ENCODE data around the gene FAM240A.
"Not testable (repeated sequence)": the region's sequence is repeated elsewhere in the genome, so short reads cannot be mapped to it uniquely, and the experiment has no call there.

FAM240A gene

DNA sequence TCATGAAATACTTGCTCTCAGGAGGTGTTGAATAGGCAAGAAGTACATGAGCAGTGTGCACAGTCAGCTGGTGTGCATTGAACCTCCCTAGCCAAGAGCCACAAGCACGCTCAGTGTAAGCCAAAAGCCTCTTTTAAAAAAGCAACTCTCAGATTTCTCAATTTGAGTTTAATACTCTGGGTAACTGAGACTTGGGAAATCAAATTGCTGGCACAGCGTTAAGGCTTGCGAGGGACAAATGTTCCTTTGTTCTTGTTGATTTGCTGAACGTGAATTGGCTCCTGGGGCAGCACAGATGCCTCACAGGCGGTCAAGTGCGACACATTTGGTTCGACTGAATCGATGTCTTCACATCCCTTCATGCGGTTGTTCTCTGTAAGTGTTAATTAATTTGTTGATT lies at the start of gene FAM240A:
FAM240A (plus strand) TSS at position 202 of the 400 bp plus-strand sequence; CDS start at position 361, 159 bp downstream.
- DNase-seq (ENCODE audit: low read depth) = no peak

DNA sequence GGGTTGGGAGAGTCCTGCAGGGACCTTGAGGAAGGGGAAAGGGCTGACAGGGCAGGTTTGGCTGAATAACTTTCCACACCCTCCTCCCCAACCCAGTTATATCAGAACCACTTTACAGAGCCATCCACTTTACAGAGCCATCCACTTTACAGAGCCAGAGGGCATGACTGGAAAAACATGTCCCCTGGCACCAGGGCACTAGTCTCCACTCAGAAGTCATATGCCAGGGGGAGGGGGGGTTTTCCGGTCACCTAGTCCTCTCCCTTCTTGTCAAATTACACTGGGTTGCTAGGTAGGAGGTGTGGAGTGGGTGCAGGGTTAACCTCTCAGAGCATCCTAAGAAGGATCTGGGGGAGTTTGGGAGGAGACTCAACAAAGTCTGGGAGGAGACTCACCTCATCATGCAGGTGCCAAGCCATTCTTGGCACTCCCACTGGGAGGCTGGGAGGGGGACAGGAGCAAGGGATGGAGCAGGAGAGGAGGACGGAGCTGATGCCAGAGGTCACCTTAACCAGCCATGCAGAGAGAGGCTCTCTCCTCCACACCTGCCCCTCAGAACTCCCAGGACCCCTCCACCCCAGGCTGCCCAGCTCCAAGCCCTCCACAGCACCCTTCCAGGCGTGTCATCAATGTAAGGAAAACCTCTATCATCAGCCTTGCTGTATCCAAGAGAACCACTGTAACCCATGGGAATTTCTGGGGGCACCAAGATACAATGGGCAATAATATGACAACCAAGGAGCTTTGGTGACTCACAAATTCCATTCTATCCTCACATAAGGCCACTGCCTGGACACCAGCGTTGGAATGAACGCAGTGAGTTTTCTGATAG lies 47.9 kb upstream of the FAM240A start:
- no peak for DNase-seq (ENCODE audit: low read depth)

DNA sequence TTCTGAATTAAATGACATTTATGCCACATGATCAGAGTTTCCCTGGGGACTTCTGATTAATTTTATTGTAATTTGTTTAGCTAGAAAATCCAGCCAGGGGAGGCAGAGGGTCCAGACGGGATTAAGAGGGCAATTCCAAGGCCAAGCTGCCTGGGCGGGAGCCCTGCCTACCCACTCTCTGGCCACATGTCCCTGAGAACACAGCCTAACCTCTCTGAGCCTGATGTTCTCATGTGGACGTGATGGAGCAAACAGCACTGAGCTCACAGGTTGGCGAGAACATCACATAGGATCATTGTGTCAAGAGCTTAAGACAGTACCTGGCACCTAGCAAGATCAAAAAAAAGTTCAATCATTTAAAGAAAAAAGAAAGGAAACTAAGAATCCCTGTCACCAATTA lies 47.2 kb upstream of the FAM240A start:
- no peak for DNase-seq (ENCODE audit: low read depth)

DNA sequence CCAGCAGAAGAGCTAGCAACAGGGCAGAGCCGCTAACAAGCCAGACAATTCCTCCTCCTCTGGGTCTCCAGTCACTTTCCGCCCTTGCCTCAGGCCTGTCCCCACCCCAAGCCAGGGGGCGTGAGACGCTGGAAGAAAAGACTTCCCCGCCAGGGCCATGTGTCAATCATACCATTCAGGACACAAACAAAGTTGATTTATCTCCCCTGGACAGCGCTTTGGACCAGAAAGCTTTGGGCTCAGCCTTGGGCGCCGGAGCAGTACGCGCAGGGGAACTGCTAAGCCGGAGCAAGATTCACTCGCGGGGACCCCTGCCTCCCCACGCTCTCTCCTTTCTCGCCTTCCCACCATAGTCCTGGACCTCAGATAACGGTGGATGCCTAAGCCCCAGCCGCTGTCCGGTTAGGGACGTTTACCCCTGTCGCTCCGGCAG lies 46.7 kb upstream of the FAM240A start:
- DNase-seq (ENCODE audit: low read depth) = no peak

DNA sequence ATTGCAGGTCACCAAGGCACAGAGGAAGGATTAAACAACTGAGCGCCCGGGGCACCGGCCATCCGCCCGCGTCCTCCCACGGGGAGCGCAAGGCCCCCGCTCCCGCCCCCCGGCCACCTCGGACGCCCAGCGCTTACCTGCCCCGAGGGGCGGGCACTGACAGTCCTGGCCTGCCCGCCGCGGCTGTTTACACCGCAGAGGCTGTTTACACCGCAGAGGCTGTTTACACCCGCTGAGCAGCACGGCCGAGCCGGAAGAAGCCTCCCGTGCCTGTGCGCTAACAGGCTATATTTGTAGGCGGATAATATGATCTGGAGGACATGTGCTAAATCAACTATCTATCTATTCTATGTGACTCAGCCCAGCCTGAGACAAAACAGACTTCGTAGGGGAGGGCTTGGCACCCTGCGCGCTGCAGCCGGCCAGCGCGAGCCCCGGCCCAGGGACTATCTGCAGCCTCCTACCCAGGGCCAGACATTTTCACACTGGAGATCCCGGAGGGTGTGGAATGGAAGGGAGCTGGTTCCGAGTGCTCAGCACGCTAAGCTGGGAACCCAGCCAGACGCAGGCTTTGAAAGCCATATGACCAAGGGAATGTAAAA lies 46.2 kb upstream of the FAM240A start, which contains the start of gene LRRC2:
LRRC2 (minus strand) TSS at position 263 of the 602 bp plus-strand sequence. CDS start 14,711 bp downstream, outside the sequence.
- DNase-seq (ENCODE audit: low read depth) = peak; percentile 18

DNA sequence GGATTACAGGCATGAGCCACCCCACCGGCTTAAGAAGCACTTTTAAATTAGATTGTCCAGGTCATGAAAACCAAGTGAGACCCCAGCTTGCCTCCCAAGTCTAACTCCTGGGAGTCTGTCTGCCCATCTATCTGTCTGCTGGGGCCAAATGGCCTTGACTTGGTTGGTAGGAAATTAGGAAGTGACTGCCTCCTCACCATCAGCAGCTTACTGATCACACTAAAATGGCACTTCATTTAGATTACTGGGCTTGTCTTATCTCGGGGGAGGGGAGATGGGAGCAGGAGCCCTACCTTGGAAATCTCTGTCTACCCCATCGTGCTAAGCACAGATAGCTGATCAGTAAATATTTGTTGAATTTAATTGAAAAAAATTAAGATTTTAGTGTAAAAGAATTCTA lies 40.6 kb upstream of the FAM240A start:
- DNase-seq (ENCODE audit: low read depth) = no peak

DNA sequence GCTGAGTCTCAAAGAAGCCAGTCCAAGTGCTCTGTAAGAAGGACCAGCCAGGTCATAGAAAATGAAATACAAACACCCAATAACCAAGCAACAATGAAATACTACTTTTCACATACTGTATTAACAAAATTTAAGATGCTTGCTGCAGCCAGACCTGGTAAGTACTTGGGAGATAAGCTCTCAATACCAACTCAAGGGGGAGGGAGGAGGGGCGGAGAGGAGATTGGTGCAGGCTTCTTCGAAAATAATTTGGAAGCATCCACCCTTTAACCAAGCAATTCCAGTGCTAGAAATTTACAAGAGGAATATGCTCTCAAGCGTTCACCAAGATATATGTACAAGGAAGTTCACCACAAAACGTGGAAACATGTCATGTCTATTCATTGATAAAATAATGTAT lies 38.6 kb upstream of the FAM240A start:
- DNase-seq (ENCODE audit: low read depth) = no peak

DNA sequence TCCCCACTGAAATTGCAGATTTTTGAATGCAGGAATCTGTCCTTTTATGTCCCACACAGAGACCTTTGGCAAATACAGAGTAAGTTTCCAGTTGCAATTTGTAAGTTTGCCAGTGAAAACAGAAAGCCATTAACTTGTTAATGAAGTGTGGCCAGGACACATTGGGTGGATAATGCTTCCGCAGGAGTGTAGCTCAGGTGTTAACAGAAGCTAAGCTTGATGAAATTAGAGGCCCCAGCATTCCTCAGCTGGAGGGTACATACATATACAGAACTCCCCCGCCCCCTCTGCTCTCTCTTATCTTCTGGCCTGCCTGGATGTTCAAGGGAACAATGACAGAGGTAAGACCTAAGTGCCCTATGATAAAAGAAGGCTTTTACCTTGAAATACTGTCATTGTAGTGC lies 38.1 kb upstream of the FAM240A start:
- DNase-seq (ENCODE audit: low read depth) = no peak

DNA sequence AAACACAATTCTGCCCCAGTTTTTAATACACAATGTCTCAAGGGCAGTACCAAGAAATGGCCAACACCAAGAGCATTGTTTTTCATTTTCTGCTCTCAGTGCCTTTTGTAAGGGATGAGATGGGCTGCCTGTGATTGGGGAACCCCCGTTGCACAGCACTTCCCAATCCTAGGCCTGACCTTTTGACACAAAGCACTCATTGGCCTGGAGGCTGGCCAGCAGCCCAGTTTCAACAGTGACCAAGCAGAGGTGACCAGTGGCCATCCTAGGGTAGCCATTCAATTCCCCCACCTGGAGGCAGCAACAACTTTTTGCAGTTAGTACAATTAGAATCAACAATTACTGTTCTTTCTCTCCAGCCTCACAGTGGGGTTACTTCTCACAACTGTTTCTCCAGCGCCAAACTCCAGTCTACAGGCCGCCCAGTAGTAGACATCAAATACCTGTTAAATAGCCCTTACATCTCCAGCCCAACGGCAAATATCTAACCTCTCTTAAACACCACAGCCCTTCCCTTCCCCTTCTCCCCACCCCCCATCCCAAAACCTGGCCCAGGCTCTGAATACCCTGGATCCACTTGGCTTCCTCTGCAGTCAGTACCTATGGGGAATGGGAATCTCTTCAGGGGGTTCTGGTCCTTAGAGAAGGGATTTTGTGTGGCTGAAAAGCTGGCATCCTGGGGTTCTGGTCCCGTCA lies 37.3 kb upstream of the FAM240A start:
- no peak for DNase-seq (ENCODE audit: low read depth)

DNA sequence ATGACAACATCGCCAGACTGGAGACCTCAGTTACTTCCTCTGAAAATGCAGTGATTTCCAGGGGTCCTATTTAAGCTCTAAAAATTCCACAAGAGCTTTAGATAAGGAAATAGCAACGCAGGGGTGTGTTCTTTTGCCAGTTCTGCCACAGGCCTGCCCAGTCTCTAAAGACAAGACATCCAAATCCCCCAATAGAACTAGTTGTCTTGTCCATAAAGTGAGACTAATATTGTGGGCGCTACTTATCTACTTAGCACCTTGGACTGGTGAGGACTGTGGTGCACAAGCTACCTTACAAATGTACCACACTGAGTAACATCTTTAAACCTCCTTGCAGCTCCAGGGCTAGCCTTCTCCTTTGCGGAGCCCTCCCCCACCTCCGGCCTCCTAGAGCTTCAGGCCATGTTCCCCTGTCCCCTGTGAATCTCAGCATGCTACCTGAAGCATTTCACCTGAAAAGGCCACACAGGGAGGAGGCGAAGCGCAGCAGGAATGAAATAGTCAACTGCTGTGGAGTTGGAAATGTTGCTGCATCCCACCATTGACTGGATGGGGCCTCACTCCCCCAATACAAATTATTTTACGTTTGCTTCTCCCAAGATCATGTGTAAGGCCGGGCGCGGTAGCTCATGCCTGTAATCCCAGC lies 36.6 kb upstream of the FAM240A start:
- DNase-seq (ENCODE audit: low read depth) = no peak

DNA sequence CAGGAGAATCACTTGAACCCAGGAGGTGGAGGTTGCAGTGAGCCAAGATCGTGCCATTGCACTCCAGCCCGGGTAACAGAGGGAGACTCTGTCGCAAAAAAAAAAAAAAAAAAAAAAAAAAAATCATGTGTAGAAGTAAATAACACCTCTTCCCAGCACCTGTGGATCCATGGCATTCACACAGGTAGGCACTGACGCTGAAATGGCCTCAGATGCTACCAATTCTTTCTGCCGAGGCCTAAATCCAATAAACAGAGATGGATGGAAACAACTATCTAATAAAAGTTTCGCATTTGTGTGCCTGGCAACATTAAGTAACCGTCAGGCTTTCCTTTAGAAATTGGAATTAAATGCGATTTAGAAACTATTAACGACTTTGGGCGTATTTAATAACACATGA lies 35.9 kb upstream of the FAM240A start:
- no peak for DNase-seq (ENCODE audit: low read depth)

DNA sequence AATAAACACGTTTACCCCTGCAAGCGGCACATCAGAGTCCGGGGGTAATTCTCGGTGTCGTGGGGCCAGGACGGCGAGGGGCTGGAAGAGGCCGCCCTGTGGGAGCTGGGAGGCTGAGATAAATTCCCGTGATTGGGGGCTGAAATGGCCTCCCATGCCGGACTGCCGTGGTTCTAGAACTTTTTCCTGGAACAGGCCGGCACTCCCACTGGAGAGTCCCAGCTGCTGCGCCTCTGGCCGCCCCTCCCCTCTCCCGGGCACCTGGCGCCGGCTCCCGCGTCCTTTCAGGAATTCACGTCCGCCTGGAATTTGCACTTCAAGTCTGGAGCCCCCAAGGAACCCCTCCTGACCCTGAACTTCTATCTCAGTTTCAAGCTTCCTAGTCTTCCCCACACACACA lies 35.4 kb upstream of the FAM240A start:
- no peak for DNase-seq (ENCODE audit: low read depth)

DNA sequence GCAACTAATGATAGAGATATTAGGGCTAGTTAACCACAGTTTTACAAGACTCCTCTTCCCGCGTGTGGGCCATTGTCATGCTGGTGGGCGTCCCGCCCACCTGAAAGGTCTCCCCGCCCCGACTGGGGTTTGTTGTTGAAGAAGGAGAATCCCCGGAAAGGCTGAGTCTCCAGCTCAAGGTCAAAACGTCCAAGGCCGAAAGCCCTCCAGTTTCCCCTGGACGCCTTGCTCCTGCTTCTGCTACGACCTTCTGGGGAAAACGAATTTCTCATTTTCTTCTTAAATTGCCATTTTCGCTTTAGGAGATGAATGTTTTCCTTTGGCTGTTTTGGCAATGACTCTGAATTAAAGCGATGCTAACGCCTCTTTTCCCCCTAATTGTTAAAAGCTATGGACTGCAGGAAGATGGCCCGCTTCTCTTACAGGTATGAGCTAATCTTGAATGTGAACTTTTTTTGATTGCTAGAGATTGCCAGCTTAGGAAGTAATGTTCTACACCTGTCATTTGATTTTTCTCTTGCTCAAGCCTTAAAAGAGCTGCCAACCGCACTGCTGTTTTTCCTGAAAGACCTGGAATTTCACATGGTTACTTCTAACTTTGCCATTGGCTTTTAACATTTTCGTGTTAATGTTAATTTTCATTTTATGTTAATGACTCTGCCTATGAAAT lies 34.6 kb upstream of the FAM240A start:
- not testable (repeated sequence) for DNase-seq (ENCODE audit: low read depth)

DNA sequence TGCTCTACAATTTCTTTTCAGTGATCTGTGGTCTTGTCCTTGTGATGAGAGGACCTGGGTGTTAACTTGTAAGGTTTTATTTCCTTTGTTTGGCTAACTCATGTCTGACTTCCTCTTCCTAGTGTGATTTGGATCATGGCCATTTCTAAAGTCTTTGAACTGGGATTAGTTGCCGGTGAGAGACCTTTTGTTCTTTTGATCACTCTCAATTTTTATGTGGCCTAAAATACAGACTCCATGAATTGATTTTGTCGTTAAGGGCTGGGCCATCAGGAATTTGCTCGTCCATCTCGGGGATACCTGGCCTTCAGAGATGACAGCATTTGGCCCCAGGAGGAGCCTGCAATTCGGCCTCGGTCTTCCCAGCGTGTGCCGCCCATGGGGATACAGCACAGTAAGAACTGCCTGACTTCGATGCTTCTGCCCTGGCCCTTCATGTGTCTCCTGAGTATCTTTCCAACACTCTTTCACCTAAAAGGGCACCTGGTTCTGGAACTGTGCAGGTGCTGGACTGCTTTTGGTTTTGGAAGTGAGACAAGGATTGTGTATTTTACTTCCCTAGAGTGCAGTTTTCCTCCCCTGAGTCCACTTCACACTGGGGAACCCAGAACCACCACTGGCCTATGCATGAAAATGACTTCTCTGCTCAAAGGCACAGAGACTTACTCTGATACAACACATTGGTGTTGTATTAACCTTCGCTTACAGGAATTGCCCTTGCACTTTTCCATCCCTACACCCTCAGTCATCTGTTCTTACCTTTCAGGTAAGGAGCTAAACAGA lies 33.2 kb upstream of the FAM240A start:
- no peak for DNase-seq (ENCODE audit: low read depth)

DNA sequence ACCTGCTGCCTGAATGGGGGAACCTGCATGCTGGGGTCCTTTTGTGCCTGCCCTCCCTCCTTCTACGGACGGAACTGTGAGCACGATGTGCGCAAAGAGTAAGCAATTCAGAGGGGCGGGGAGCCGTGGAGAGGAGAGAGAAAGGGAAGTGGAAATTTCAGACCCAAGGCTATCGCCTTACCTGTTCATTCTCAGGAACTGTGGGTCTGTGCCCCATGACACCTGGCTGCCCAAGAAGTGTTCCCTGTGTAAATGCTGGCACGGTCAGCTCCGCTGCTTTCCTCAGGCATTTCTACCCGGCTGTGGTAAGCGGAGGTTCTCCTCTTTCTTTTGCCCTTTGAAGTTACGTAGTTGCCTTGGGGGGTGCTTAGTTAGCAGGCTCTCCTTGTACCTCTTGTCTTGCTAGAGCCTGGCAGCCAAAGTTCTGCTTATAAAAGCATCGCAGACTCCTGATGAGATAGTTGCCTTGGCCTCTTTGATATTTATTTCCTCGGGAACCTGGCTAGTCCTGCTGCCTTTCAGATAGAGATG lies 32.5 kb upstream of the FAM240A start:
- DNase-seq (ENCODE audit: low read depth) = no peak

DNA sequence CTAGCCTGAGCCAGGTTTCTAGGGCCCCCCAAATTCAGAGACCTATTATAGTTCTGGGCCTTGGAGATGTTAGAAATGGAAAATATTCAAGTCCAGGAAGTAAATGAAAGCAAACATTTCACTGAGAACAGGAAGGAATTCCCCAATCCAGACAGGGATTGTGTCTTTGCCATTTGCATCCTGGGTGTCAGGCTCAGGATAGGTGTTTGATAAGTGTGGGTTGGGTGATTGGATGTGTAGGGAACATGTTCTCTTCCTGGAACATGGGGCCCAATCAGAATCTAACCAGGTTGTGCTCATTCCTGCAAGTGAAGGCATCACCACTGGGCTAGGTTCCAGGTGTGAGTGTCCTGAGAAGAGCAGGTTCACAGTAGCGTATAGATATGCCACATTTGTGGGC lies 31.6 kb upstream of the FAM240A start:
- no peak for DNase-seq (ENCODE audit: low read depth)

DNA sequence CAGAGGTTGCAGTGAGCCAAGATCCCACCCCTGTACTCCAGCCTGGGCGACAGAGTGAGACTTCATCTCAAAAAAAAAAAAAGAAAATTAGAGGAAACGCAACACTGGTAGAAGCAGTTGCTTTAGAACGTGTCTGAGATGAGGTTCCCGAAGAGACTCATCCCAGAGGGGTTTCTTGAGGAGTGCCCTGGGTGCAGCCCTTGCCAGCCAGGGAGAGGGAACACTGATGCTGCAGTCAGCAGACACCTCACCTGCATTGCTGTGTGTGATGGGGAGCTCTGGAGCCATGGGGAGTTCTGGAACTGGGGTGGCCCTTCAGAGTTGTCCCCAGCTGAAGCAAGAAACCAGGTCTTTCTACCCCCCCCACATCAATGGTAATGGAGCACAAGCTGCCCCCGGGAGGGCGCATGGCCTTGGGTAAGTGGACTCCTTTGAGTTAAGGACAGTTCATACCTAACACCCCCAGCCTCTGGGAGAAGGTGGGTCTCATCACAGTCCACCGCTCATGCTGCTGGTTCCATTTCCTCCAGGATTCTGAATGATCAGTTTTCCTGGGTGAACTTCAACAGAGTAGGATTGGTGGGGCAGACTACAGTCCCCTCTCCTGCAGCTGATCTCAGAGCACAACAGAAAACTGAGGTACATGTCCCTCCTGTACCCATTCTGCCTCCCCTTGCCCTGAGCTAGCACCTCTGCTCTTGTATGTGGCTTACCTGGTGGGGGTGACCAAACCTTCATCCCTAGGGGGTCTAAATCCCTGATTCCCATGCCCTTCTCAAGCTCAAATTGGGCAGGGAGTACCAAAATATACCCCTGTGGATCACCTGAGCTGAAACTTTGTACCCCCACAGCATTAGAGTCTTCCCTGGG lies 27.5 kb upstream of the FAM240A start:
- DNase-seq (ENCODE audit: low read depth) = no peak

DNA sequence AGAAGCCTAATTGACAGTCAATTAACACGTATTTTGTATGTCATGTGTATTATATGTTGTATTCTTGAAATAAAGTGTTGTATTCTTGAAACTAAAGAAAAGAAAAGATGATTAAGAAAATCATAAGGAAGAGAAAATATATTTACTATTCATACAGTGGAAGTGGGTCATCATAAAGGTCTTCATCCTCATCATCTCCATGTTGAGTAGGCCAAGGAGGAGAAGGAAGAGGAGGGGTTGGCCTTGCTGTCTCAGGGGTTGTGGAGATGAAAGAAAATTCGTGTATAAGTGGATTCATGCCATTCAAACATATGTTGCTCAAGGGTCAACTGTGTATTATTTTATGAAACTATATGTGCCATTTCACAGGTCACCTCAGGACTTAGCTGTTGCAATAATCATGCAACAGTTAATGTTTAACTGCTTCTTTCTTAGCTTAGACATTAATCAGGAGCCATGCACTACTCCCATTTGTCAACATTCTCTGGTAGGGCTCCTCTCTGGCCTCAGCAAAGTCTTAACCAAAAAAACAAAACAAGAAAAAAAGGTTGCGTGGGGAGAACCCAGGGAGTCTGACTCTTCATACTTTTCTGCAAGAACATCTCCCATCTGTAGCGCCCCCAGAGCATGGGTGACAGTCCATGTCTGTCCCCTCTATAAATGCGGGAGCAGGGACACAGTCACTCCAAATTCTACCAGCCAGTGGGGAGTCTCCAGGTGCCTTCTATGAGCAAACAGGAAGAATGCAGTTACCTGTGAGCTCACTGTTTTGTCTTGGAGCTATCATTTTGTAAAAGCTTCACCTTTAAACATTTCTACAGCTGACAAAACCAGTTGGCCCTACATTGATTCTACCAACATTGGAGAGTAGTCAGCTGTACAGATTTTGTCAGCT lies 26.3 kb upstream of the FAM240A start:
- DNase-seq (ENCODE audit: low read depth) = no peak
